Measurements from ENCODE around the gene KCNIP1. TPM values are rescaled to one million over a fixed set of nuclear protein-coding genes. Genes with fewer than 3 reads are reported as not detected.

Gene KCNIP1
- total RNA-seq, 1 donor from 2014 or later, result 0.16 TPM

DNA sequence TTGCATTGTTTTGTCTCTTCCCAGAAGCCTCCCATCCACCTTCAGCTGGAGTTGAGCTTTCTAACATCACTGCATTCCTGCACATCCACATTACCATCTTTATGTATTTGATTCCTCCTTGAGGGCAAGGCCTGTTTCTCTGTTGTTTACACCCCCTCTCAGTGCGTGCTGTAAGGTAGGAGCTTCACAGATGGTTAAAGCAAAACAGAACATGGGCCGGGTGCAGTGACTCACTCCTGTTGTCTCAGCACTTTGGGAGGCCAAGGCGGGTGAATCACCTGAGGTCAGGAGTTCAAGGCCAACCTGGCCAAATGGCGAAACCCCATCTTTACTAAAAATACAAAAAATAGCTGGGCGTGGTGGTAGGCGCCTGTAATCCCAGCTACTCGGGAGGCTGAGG, 110.9 kb downstream of the KCNIP1 start:
- H3K27ac ChIP-seq (replicated peaks), result no peak overlapping the region

DNA sequence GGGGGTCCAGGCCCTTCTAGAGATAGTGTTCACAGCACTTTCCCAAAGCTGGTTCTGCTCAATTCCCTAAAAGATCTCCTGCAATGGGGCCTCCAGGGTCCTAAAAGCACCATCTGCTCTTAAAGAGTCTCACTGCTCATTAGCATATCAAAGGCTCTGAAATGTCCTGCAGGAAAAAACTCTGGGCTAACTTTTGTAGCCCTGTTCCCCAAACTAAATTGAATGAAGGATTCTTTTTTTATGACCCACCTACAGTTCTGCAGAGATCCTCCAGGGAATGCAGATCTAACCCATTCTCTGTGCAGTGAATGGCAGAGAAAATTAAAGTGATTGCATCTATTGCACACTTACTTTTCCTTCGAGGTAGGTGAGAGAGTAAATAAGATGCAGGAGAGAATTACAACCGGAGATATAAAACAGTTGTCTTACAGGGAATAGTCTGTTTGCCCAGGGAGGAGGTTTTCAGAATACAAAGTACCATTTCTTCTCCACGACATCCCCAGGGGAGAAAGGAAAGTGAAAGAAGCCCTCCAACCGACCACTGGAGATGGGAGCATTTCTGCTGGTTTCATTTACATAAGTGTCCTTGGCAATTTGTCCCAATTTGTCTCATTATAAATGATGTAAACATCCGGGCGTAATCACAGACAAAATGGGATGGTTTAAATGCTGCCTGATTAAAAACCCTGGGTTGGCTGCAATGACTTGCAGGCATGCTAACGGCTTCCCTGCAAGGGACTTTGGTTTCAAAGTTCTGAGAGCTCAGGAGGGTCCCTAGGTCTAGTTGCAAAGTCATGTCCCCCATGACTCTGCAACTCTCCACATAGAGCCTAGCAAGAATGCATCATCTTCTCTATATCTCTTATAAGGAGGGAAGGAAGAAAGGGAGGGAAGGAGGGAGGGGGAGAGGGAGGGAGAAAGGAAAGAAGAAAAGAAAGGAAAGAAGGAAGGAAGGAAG, 114.0 kb downstream of the KCNIP1 start:
- intact Hi-C loops (cut with micrococcal nuclease), result no loop called here
- TF ChIP-seq, protein P1, sequence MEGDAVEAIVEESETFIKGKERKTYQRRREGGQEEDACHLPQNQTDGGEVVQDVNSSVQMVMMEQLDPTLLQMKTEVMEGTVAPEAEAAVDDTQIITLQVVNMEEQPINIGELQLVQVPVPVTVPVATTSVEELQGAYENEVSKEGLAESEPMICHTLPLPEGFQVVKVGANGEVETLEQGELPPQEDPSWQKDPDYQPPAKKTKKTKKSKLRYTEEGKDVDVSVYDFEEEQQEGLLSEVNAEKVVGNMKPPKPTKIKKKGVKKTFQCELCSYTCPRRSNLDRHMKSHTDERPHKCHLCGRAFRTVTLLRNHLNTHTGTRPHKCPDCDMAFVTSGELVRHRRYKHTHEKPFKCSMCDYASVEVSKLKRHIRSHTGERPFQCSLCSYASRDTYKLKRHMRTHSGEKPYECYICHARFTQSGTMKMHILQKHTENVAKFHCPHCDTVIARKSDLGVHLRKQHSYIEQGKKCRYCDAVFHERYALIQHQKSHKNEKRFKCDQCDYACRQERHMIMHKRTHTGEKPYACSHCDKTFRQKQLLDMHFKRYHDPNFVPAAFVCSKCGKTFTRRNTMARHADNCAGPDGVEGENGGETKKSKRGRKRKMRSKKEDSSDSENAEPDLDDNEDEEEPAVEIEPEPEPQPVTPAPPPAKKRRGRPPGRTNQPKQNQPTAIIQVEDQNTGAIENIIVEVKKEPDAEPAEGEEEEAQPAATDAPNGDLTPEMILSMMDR (IDR thresholded peaks at IDR 0.05; ENCODE audit: borderline replicate concordance), result no peak
- Histone ChIP-seq H3K27ac (replicated peaks) (no peak overlapping the region), H3K4me3 (no peak overlapping the region), H3K36me3 (no peaks in the 10 kb centered on the region), H3K4me1 (peaks cover 5% of the 10 kb centered on the region), H3K27me3 (ENCODE audit: low read depth) (no peaks in the 10 kb centered on the region), H3K9me3 (replicated peaks) (no peaks in the 10 kb centered on the region)
- no peak for DNase-seq

More for the DNA sequence above, 110.9 kb downstream of the KCNIP1 start:
- TF ChIP-seq, protein P1 (IDR thresholded peaks at IDR 0.05; ENCODE audit: borderline replicate concordance), result no peak
- Histone ChIP-seq H3K36me3 (no peaks in the 10 kb centered on the region), H3K27me3 (ENCODE audit: low read depth) (no peaks in the 10 kb centered on the region), H3K4me3 (no peak overlapping the region), H3K4me1 (peaks cover 5% of the 10 kb centered on the region), H3K9me3 (replicated peaks) (no peaks in the 10 kb centered on the region)
- DNase-seq, result no peak
- intact Hi-C loops (cut with micrococcal nuclease), result no loop called here

DNA sequence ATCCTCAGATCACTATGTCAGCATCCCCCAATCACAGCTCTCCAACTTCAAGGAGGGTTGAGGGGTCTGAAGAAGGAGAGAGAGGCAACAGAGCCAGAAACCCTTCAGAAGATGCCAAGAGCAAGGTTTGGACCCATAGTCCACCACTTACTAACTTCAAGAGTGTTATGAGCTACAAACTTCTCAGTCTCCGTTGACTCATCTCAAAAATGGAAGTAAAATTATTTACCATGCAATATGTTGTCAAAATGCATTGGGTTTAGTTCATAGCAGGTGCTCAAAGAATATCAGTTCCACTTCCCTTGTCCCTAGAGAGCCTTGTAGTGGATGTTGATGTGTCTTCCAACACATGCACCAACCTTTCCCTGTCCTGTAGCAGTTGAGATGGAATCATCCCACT, 116.0 kb downstream of the KCNIP1 start:
- intact Hi-C loops (cut with micrococcal nuclease), result no loop called here
- H3K4me3 ChIP-seq, result no peak overlapping the region
- TF ChIP-seq, protein P1 (IDR thresholded peaks at IDR 0.05; ENCODE audit: borderline replicate concordance), result no peak

DNA sequence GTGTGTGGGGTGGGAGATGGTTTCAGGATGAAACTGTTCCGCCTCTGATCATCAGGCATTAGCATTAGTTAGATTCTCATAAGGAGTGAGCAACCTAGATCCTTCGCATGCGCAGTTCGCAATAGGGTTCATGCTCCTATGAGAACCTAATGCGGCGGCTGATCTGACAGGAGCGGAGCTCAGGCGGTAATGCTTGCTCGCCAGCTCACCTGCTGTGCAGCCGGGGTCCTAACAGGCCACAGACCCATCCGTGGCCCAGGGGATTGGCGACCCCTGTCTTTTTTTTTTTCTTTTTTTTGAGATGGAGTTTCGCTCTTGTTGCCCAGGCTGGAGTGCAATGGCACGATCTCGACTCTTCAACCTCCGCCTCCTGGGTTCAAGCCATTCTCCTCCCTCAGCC, 119.1 kb downstream of the KCNIP1 start:
- H3K9me3 ChIP-seq (replicated peaks), result no peaks in the 10 kb centered on the region
- TF ChIP-seq, protein P1 (IDR thresholded peaks at IDR 0.05; ENCODE audit: borderline replicate concordance), result no peak
- intact Hi-C loops (cut with micrococcal nuclease), result no loop called here
- no peak overlapping the region for H3K27ac ChIP-seq (replicated peaks)
- peaks cover 11% of the 10 kb centered on the region for H3K27me3 ChIP-seq (ENCODE audit: low read depth)
- no peaks in the 10 kb centered on the region for H3K36me3 ChIP-seq
- peaks cover 2% of the 10 kb centered on the region for H3K4me1 ChIP-seq
- H3K4me3 ChIP-seq, result no peak overlapping the region
- no peak for DNase-seq

More for the DNA sequence above, 116.0 kb downstream of the KCNIP1 start:
- no peak for DNase-seq
- no peaks in the 10 kb centered on the region for H3K9me3 ChIP-seq (replicated peaks)
- H3K27ac ChIP-seq (replicated peaks), result no peak overlapping the region
- no peaks in the 10 kb centered on the region for H3K36me3 ChIP-seq
- H3K27me3 ChIP-seq (ENCODE audit: low read depth), result peaks cover 7% of the 10 kb centered on the region
- peaks cover 5% of the 10 kb centered on the region for H3K4me1 ChIP-seq

DNA sequence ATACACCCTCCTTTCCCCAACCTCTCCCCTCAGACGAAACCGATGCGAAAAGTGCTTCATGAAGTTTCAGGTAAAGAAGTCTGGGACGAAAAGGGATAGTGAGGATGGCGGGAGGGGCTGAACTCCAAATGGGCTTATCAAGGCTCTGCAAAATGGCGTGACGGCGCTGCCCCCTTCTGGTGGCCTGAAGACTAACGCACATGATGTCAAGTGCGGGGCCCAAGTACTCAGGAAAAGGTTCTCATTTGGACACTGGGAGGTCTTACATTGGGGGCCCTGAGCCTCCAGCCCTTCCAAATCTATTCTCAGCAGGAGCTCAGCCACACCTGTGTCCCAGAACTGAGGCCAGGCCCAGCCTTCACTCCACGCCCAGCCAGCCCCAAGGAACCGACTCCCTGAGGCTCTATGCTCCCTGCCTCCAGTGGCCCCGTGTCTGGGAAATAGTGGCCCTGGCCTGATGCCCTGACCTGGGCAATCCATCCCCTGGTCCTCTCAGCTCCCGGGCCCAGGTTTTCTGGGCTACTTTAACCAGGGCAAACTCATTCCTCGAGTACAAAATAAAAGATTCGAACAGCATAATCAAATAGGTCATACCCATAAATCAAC, 119.9 kb downstream of the KCNIP1 start:
- intact Hi-C loops (cut with micrococcal nuclease), result no loop called here
- TF ChIP-seq, protein P1 (IDR thresholded peaks at IDR 0.05; ENCODE audit: borderline replicate concordance), result peak; percentile 62
- no peak overlapping the region for H3K27ac ChIP-seq (replicated peaks)

More for the DNA sequence above, 119.9 kb downstream of the KCNIP1 start:
- no peak overlapping the region for H3K4me3 ChIP-seq
- DNase-seq, result no peak
- H3K36me3 ChIP-seq, result no peaks in the 10 kb centered on the region
- H3K9me3 ChIP-seq (replicated peaks), result no peaks in the 10 kb centered on the region
- H3K4me1 ChIP-seq, result no peaks in the 10 kb centered on the region
- peaks cover 11% of the 10 kb centered on the region for H3K27me3 ChIP-seq (ENCODE audit: low read depth)

All from left ventricle myocardium inferior (tissue), 1 donor.